IMR-90 (cell line): ENCODE measurements around the gene NFIA. TPM values are rescaled to one million over a fixed set of nuclear protein-coding genes. Genes with fewer than 3 reads are reported as not detected.

Source experiments
- ATAC-seq: fragments of 200-7000 bp; cut with Tn5 transposase; 2 replicates; pipeline ENCODE4 v1.9.1; 2020; ENCODE audit warnings: low read depth, mild to moderate bottlenecking, moderate library complexity
- BruUV-seq: library from RNA; stranded (reverse); fragments of 400-500 nt; replicated peaks from 2 replicates; lab custom pipeline; 2021; lab: Mats Ljungman, UMichigan
- CTCF ChIA-PET: fragments of 300-600 bp; formaldehyde crosslinking; extraction: SDS; loops from one replicate; lab custom pipeline; 2021; ENCODE audit warnings: antibody characterized with exemption; lab: Yijun Ruan, JAX
- POLR2A ChIA-PET: fragments of 300-600 bp; sonication (Branson Sonifier 250); formaldehyde crosslinking; loops from one replicate; lab custom pipeline; 2022; ENCODE audit warnings: antibody characterized with exemption; ENCODE audit not compliant: unreplicated experiment; lab: Charles Lee
- DNase-seq: peaks from one replicate; pipeline ENCODE4 v3.0.0; 2013
- H2AFZ ChIP-seq: replicated peaks from 2 replicates; pipeline ENCODE3; 2013; ENCODE audit warnings: low read length, mild to moderate bottlenecking; ENCODE audit not compliant: poor library complexity
- H2AK5ac ChIP-seq: 2 replicates; pipeline ENCODE4 v1.6.1; 2013; ENCODE audit warnings: low read depth, low read length, inconsistent platforms
- H2AK9ac ChIP-seq: replicated peaks from 2 replicates; pipeline ENCODE3; 2013; ENCODE audit warnings: mild to moderate bottlenecking, low read depth, low read length, moderate library complexity; ENCODE audit not compliant: poor library complexity
- H2BK120ac ChIP-seq: 2 replicates; pipeline ENCODE4 v1.6.1; 2013; ENCODE audit warnings: low read depth, low read length, inconsistent platforms
- H2BK15ac ChIP-seq: 3 replicates; pipeline ENCODE4 v1.6.1; 2013; ENCODE audit warnings: low read depth, low read length, inconsistent platforms
- H2BK20ac ChIP-seq: 2 replicates; pipeline ENCODE4 v1.6.1; 2013; ENCODE audit warnings: low read depth, mild to moderate bottlenecking, inconsistent platforms, low read length, moderate library complexity
- H2BK5ac ChIP-seq: 2 replicates; pipeline ENCODE4 v1.6.1; 2013; ENCODE audit warnings: mild to moderate bottlenecking, low read depth, low read length, inconsistent platforms; ENCODE audit not compliant: poor library complexity, severe bottlenecking
- H3K14ac ChIP-seq: replicated peaks from 2 replicates; pipeline ENCODE4 v1.6.1; 2013; ENCODE audit warnings: low read depth, low read length, inconsistent platforms
- H3K18ac ChIP-seq: 2 replicates; pipeline ENCODE4 v1.6.1; 2013; ENCODE audit warnings: low read depth, low read length, control low read depth
- H3K23ac ChIP-seq: 2 replicates; pipeline ENCODE4 v1.6.1; 2013; ENCODE audit warnings: low read depth, low read length, inconsistent platforms
- H3K27ac ChIP-seq: 2 replicates; pipeline ENCODE4 v1.5.1; 2013; ENCODE audit warnings: mild to moderate bottlenecking, control low read depth, low read length; ENCODE audit not compliant: insufficient read depth
- H3K27me3 ChIP-seq: 2 replicates; pipeline ENCODE4 v1.6.1; 2013; ENCODE audit warnings: low read length; ENCODE audit not compliant: control insufficient read depth, insufficient read depth
- H3K36me3 ChIP-seq: 2 replicates; pipeline ENCODE4 v1.6.1; 2013; ENCODE audit warnings: low read length, mixed read lengths; ENCODE audit not compliant: control insufficient read depth, insufficient read depth
- H3K4ac ChIP-seq: 2 replicates; pipeline ENCODE4 v1.6.1; 2013; ENCODE audit warnings: low read depth, low read length, inconsistent platforms
- H3K4me1 ChIP-seq: 2 replicates; pipeline ENCODE4 v1.6.1; 2013; ENCODE audit warnings: low read length, mixed read lengths; ENCODE audit not compliant: control insufficient read depth, insufficient read depth
- H3K4me2 ChIP-seq: 2 replicates; pipeline ENCODE4 v1.6.1; 2013; ENCODE audit warnings: low read depth, mild to moderate bottlenecking, control low read depth, low read length, moderate library complexity
- H3K4me3 ChIP-seq: 2 replicates; pipeline ENCODE4 v1.5.1; 2013; ENCODE audit warnings: low read depth, mild to moderate bottlenecking, control low read depth, low read length, moderate library complexity; ENCODE audit not compliant: insufficient read depth
- H3K56ac ChIP-seq: 2 replicates; pipeline ENCODE4 v1.6.1; 2013; ENCODE audit warnings: low read length, inconsistent platforms; ENCODE audit not compliant: insufficient read depth; ENCODE audit errors: extremely low read depth
- H3K79me1 ChIP-seq, 2 experiments: 2 replicates each; pipeline ENCODE4 v1.6.1; 2013; ENCODE audit warnings: low read length in 2 of 2, inconsistent platforms in 1 of 2, low read depth in 1 of 2
- H3K9ac ChIP-seq: 2 replicates; pipeline ENCODE4 v1.6.1; 2013; ENCODE audit warnings: low read depth, low read length, control low read depth
- H3K9me1 ChIP-seq: 2 replicates; pipeline ENCODE4 v1.6.1; 2013; ENCODE audit warnings: low read length, inconsistent platforms; ENCODE audit not compliant: insufficient read depth
- H3K9me3 ChIP-seq: 2 replicates; pipeline ENCODE4 v1.6.1; 2013; ENCODE audit warnings: low read length; ENCODE audit not compliant: control insufficient read depth, insufficient read depth
- H4K20me1 ChIP-seq: 2 replicates; pipeline ENCODE4 v1.6.1; 2013; ENCODE audit warnings: low read length, inconsistent platforms; ENCODE audit not compliant: insufficient read depth
- H4K5ac ChIP-seq: 2 replicates; pipeline ENCODE4 v1.6.1; 2013; ENCODE audit warnings: mild to moderate bottlenecking, low read depth, low read length, control low read depth
- H4K8ac ChIP-seq, 2 experiments: 2 replicates each; pipeline ENCODE4 v1.6.1; 2013; ENCODE audit warnings: low read depth in 2 of 2, low read length in 2 of 2, control low read depth in 1 of 2, inconsistent platforms in 1 of 2
- H4K91ac ChIP-seq: 2 replicates; pipeline ENCODE4 v1.6.1; 2013; ENCODE audit warnings: low read depth, low read length, inconsistent platforms; ENCODE audit not compliant: insufficient read depth
- CEBPB ChIP-seq: IDR thresholded peaks from 2 replicates; pipeline ENCODE4 v1.6.1; 2012; ENCODE audit warnings: low read depth, low read length, improper control_type of control experiment
- CTCF ChIP-seq: conservative IDR thresholded peaks from 2 replicates; pipeline ENCODE4 v1.5.1; 2012; ENCODE audit warnings: mild to moderate bottlenecking, low read depth, low read length, improper control_type of control experiment
- ELK1 ChIP-seq: fragments of 150-350 bp; IDR thresholded peaks from 2 replicates; pipeline ENCODE4 v1.6.1; 2016; ENCODE audit warnings: low read depth, mild to moderate bottlenecking, low read length, moderate library complexity, borderline replicate concordance
- MAZ ChIP-seq: IDR thresholded peaks from 2 replicates; pipeline ENCODE4 v1.6.1; 2012; ENCODE audit warnings: low read depth, mild to moderate bottlenecking, low read length, improper control_type of control experiment, moderate library complexity, borderline replicate concordance
- MXI1 ChIP-seq: IDR thresholded peaks from 2 replicates; pipeline ENCODE4 v1.6.1; 2012; ENCODE audit warnings: low read depth, mild to moderate bottlenecking, low read length, moderate library complexity, borderline replicate concordance
- NFE2L2 ChIP-seq: fragments of 150-350 bp; IDR thresholded peaks from 2 replicates; pipeline ENCODE4 v1.6.1; 2016; ENCODE audit warnings: low read depth, mild to moderate bottlenecking, low read length
- POLR2A ChIP-seq: IDR thresholded peaks from 2 replicates; pipeline ENCODE4 v1.6.1; 2012; ENCODE audit warnings: mild to moderate bottlenecking, low read depth, low read length
- RCOR1 ChIP-seq: IDR thresholded peaks from 2 replicates; pipeline ENCODE4 v1.6.1; 2012; ENCODE audit warnings: mild to moderate bottlenecking, low read length, improper control_type of control experiment; ENCODE audit not compliant: insufficient replicate concordance
- WGBS, 2 experiments: methylation state at CpG; one replicate each; pipeline versions ENCODE4 v1.1.5 to v1.1.7; 2013; ENCODE audit warnings: missing lambda C conversion rate in 2 of 2; ENCODE audit not compliant: insufficient read length in 1 of 2; ENCODE audit errors: extremely low coverage in 2 of 2; 5-methylcytosine and 5-hydroxymethylcytosine counted together
- dilution Hi-C: fragments of 300-500 bp; cut with HindIII; formaldehyde crosslinking; loops from one replicate; pipeline ENCODE4 v1.14.3; 2018; ENCODE audit warnings: low sequenced_read_pairs; ENCODE audit not compliant: unreplicated experiment
- in situ Hi-C: fragments of 300-500 bp; cut with MboI; formaldehyde crosslinking; loops from 3 replicates; pipeline ENCODE4 v1.14.3; 2019; ENCODE audit warnings: low sequenced_read_pairs, inconsistent platforms, mixed read lengths
- intact Hi-C: fragments of 100-400 bp; cut with micrococcal nuclease; formaldehyde crosslinking; loops from 2 replicates; pipeline ENCODE4 v1.10.0; 2022
- polyA plus RNA-seq, 3 experiments: library from polyadenylated mRNA; depleted of rRNA; stranded (reverse); fragments of >200 nt; gene quantifications; 2 replicates each; pipeline ENCODE4 v1.2.3, GENCODE V29; 2012; ENCODE audit warnings: low replicate concordance in 1 of 3
- total RNA-seq: library from RNA; depleted of rRNA; stranded (reverse); fragments of >200 nt; gene quantifications from 2 replicates; pipeline ENCODE4 v1.2.3, GENCODE V29; 2012

NFIA gene
- total and polyA plus RNA-seq, 2 of the 4 experiments (the other 2 are of a cell fraction) = 1.6 to 2.2 TPM

- no peak overlapping the region for H3K27ac ChIP-seq
- ATAC-seq (no peak), DNase-seq (no peak)
- no peak overlapping the region for H4K91ac ChIP-seq
- H2AFZ ChIP-seq = no peak overlapping the region
- H3K9me3 ChIP-seq = no peaks in the 10 kb centered on the region
- intact Hi-C loops = no loop called here
- H3K9ac ChIP-seq = no peak overlapping the region
- in situ Hi-C loops = no loop called here
- H3K4me3 ChIP-seq = no peak overlapping the region
- H2BK120ac ChIP-seq = no peak overlapping the region
- H2BK5ac ChIP-seq = no peak overlapping the region
- H3K4me2 ChIP-seq = no peak overlapping the region
- dilution Hi-C loops = no loop called here
- H3K18ac ChIP-seq = no peak overlapping the region
- no peak overlapping the region for H2BK20ac ChIP-seq
- no peak overlapping the region for H2AK9ac ChIP-seq
- H3K9me1 ChIP-seq = no peaks in the 10 kb centered on the region
- no peaks in the 10 kb centered on the region for H3K4me1 ChIP-seq
- TF ChIP-seq CEBPB (no peak), NFE2L2 (no peak), ELK1 (no peak), CTCF (no peak), MAZ (no peak), POLR2A (no peak), RCOR1 (no peak), MXI1 (no peak)
- no peaks in the 10 kb centered on the region for H3K27me3 ChIP-seq
- H3K56ac ChIP-seq = no peak overlapping the region
- no peaks in the 10 kb centered on the region for H3K79me1 ChIP-seq
- H2BK15ac ChIP-seq = no peak overlapping the region
- WGBS, 2 experiments = no CpG with 5 or more reads among the region's 3 CpGs
- H3K4ac ChIP-seq = no peak overlapping the region
- H3K36me3 ChIP-seq = no peaks in the 10 kb centered on the region
- ChIA-PET POLR2A (no interaction called here), CTCF (no interaction called here)
- no peaks in the 10 kb centered on the region for H4K20me1 ChIP-seq
- H4K8ac ChIP-seq = no peak overlapping the region
- H4K5ac ChIP-seq = no peak overlapping the region
- no peak overlapping the region for H3K23ac ChIP-seq
- no peak overlapping the region for H2AK5ac ChIP-seq
- H3K14ac ChIP-seq = no peak overlapping the region
- BruUV-seq = no TSS peak
These were observed 225.2 kb downstream of the NFIA start for GRCh38 chr1:61307422-61308142.
